Measurements from ENCODE around the gene MAST4.

Gene MAST4

DNA sequence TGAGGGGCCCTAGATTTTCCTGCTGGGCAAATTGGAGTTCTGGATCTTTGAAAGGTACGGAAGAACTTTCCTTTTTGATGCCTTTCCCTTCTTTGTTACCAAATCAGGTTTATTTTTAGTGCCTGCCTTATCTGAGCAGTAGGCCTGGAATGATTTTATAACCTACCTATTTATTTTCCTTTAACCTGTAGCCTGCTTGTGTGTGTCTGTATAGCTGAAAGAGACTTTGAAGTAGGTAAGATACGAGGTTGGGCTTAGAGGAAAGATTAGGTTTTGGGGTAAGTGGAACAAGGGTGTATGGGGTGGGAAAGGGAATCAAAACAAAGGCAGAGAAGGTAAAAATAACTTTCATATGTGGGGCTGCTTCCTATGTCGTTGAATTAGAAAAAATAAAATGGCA is 389.2 kb downstream of the MAST4 start:
- Histone ChIP-seq H4K20me1 (ENCODE audit: control insufficient read depth, insufficient read depth, low read depth, low read length) (no peaks in the 10 kb centered on the region), H3K79me2 (ENCODE audit: control insufficient read depth, low read length) (no peaks in the 10 kb centered on the region), H3K36me3 (ENCODE audit: control insufficient read depth, low read length) (no peaks in the 10 kb centered on the region), H3K4me3 (ENCODE audit: low read length) (no peak overlapping the region), H3K9me3 (ENCODE audit: control insufficient read depth, insufficient read depth, low read length) (no peaks in the 10 kb centered on the region), H3K27ac (ENCODE audit: low read depth, low read length) (no peak overlapping the region), H3K4me1 (ENCODE audit: control insufficient read depth, low read length) (peaks cover 5% of the 10 kb centered on the region), H3K9me2 (replicated peaks; ENCODE audit: control insufficient read depth, low read length) (no peaks in the 10 kb centered on the region), H3F3A (ENCODE audit: control insufficient read depth, insufficient read depth) (no peaks in the 10 kb centered on the region), H3K27me3 (ENCODE audit: control insufficient read depth, low read length) (peaks cover 8% of the 10 kb centered on the region), H3K4me2 (ENCODE audit: low read length) (no peak overlapping the region)
- no peak for TF ChIP-seq CTCF (IDR thresholded peaks at IDR 0.05; ENCODE audit: low read depth, low read length, poor library complexity, severe bottlenecking)

DNA sequence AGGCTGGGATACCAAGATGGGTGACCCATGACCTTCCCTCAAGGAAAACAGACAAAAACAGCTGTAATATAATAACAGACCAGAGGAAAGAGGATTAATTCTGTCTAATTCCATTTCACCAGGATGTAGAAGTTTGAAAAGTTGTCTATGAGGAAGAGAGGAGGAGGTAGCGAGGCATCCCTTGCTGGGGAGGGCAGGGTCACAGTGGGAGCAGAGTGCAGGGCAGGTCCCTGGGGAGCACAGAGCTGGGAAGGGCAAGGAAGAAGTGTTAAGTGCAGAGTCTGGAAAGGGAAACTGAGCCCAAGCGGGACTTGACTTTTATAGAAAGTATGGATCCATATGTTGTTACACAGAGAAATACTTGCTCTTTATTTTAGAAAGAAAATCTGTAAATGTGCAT is 389.8 kb downstream of the MAST4 start:
- Histone ChIP-seq H3K9me2 (replicated peaks; ENCODE audit: control insufficient read depth, low read length) (no peaks in the 10 kb centered on the region), H3K4me3 (ENCODE audit: low read length) (no peak overlapping the region), H3K27me3 (ENCODE audit: control insufficient read depth, low read length) (peaks cover 10% of the 10 kb centered on the region), H3K9me3 (ENCODE audit: control insufficient read depth, insufficient read depth, low read length) (no peaks in the 10 kb centered on the region), H3K27ac (ENCODE audit: low read depth, low read length) (no peak overlapping the region), H3F3A (ENCODE audit: control insufficient read depth, insufficient read depth) (no peaks in the 10 kb centered on the region), H3K36me3 (ENCODE audit: control insufficient read depth, low read length) (no peaks in the 10 kb centered on the region), H3K4me1 (ENCODE audit: control insufficient read depth, low read length) (peaks cover 5% of the 10 kb centered on the region), H3K4me2 (ENCODE audit: low read length) (no peak overlapping the region), H4K20me1 (ENCODE audit: control insufficient read depth, insufficient read depth, low read depth, low read length) (no peaks in the 10 kb centered on the region), H3K79me2 (ENCODE audit: control insufficient read depth, low read length) (no peaks in the 10 kb centered on the region)
- TF ChIP-seq EZH2phosphoT487 (IDR thresholded peaks at IDR 0.05; ENCODE audit: borderline replicate concordance, low read length) = no peak
- no peak for TF ChIP-seq CTCF (IDR thresholded peaks at IDR 0.05; ENCODE audit: low read depth, low read length, poor library complexity, severe bottlenecking)

- no peak overlapping the region for H3K4me2 ChIP-seq (ENCODE audit: low read length)
Measured at GRCh38 chr5:66986534-66986933, 390.3 kb downstream of the MAST4 start.

More at GRCh38 chr5:66986534-66986933, 390.3 kb downstream of the MAST4 start:
- Histone ChIP-seq H3K27me3 (ENCODE audit: control insufficient read depth, low read length) (peaks cover 14% of the 10 kb centered on the region), H3K9me2 (replicated peaks; ENCODE audit: control insufficient read depth, low read length) (no peaks in the 10 kb centered on the region), H3K4me3 (ENCODE audit: low read length) (no peak overlapping the region), H3K9me3 (ENCODE audit: control insufficient read depth, insufficient read depth, low read length) (no peaks in the 10 kb centered on the region), H4K20me1 (ENCODE audit: control insufficient read depth, insufficient read depth, low read depth, low read length) (no peaks in the 10 kb centered on the region), H3K27ac (ENCODE audit: low read depth, low read length) (no peak overlapping the region), H3K36me3 (ENCODE audit: control insufficient read depth, low read length) (no peaks in the 10 kb centered on the region), H3K79me2 (ENCODE audit: control insufficient read depth, low read length) (no peaks in the 10 kb centered on the region), H3F3A (ENCODE audit: control insufficient read depth, insufficient read depth) (no peaks in the 10 kb centered on the region), H3K4me1 (ENCODE audit: control insufficient read depth, low read length) (peaks cover 5% of the 10 kb centered on the region)
- no peak for TF ChIP-seq CTCF (IDR thresholded peaks at IDR 0.05; ENCODE audit: low read depth, low read length, poor library complexity, severe bottlenecking)

All from DOHH2 (cell line).